ENCODE data around the gene SLIT1. TPM values are rescaled to one million over a fixed set of nuclear protein-coding genes. Genes with fewer than 3 reads are reported as not detected.

The SLIT1 gene
- total and polyA plus RNA-seq, 2 of the 8 experiments (the other 6 are each of a cell fraction or from before 2014, with no cell fraction given), result 0.70 to 0.88 TPM

DNA sequence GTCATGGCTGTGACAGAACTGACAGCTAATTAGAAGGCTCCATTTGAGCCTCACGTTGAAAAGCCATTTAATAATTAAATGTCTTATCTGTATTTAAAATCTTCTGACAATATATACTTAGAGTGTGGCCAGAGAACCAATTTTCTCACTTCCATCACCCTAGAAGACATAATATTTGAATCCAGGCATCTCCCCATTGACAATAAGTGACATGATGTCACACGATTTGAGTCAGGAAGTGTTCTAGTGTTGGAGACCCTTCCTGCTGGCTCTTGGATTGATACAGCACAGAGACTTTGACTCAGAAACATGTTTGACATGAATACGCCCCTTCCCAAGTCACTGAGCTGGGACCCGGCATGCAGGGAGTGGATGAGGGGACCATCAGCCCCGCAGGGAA lies 85.9 kb downstream of the SLIT1 start (continued):
- TF ChIP-seq CBX5 (IDR thresholded peaks at IDR 0.05; ENCODE audit: low read depth, low read length) (no peak), RXRA (IDR thresholded peaks at IDR 0.05; ENCODE audit: insufficient read depth, low read depth, low read length) (no peak), CEBPB (IDR thresholded peaks at IDR 0.05; ENCODE audit: low read depth, low read length) (no peak), NANOG (IDR thresholded peaks at IDR 0.05; ENCODE audit: insufficient read depth, low read depth, low read length, poor library complexity, severe bottlenecking) (no peak)

All from H1 (cell line).